ELF-1 (cell line): ENCODE results near the gene ALCAM.
"Not testable (repeated sequence)": the region's sequence is repeated elsewhere in the genome, so short reads cannot be mapped to it uniquely, and the experiment has no call there.

Experiments used
- DNase-seq: peaks from one replicate; pipeline ENCODE4 v3.0.0-alpha.2; 2016; ENCODE audit warnings: low read depth, low spot score

ALCAM gene

GRCh38 chr3:105388176-105388575, 21.5 kb downstream of the ALCAM start:
- no peak for DNase-seq

- not testable (repeated sequence) for DNase-seq
Measured at GRCh38 chr3:105389759-105390158, 23.1 kb downstream of the ALCAM start.

GRCh38 chr3:105392598-105392997, 25.9 kb downstream of the ALCAM start:
- DNase-seq, result not testable (repeated sequence)

GRCh38 chr3:105394177-105394576, 27.5 kb downstream of the ALCAM start:
- peak; percentile 39 for DNase-seq

GRCh38 chr3:105397974-105398373, 31.3 kb downstream of the ALCAM start:
- no peak for DNase-seq

GRCh38 chr3:105398437-105398836, 31.7 kb downstream of the ALCAM start:
- no peak for DNase-seq

- DNase-seq, result no peak
Measured at GRCh38 chr3:105399062-105399461, 32.4 kb downstream of the ALCAM start.

- DNase-seq, result no peak
Measured at GRCh38 chr3:105399611-105400010, 32.9 kb downstream of the ALCAM start.

- no peak for DNase-seq
Measured at GRCh38 chr3:105401254-105401653, 34.5 kb downstream of the ALCAM start.

- DNase-seq, result no peak
Measured at GRCh38 chr3:105401691-105402149, 35.0 kb downstream of the ALCAM start.

- DNase-seq, result peak; percentile 43
Measured at GRCh38 chr3:105402287-105402801, 35.6 kb downstream of the ALCAM start.

GRCh38 chr3:105403034-105403433, 36.3 kb downstream of the ALCAM start:
- DNase-seq, result not testable (repeated sequence)

GRCh38 chr3:105406268-105406667, 39.6 kb downstream of the ALCAM start:
- no peak for DNase-seq

GRCh38 chr3:105409364-105409763, 42.7 kb downstream of the ALCAM start:
- DNase-seq, result no peak

GRCh38 chr3:105413343-105413887, 46.7 kb downstream of the ALCAM start:
- DNase-seq, result no peak

- no peak for DNase-seq
Measured at GRCh38 chr3:105414841-105415240, 48.1 kb downstream of the ALCAM start.

- DNase-seq, result no peak
Measured at GRCh38 chr3:105415951-105416350, 49.2 kb downstream of the ALCAM start.

- DNase-seq, result no peak
Measured at GRCh38 chr3:105417525-105418289, 51.0 kb downstream of the ALCAM start.

- DNase-seq, result no peak
Measured at GRCh38 chr3:105422645-105423044, 55.9 kb downstream of the ALCAM start.

- DNase-seq, result no peak
Measured at GRCh38 chr3:105423397-105423796, 56.7 kb downstream of the ALCAM start.

- DNase-seq, result no peak
Measured at GRCh38 chr3:105424412-105425152, 57.9 kb downstream of the ALCAM start.

- no peak for DNase-seq
Measured at GRCh38 chr3:105425153-105425502, 58.4 kb downstream of the ALCAM start.
